GM19397 (cell line): Measurements from ENCODE around the gene AUTS2.
A peak's percentile ranks its signal among the peaks of the same experiment; 100 is the strongest.

Experiments
- ATAC-seq: cut with Tn5 transposase; IDR thresholded peaks from one replicate; pipeline ENCODE4 v1.9.1; 2021; ENCODE audit warnings: mild to moderate bottlenecking, moderate library complexity; ENCODE audit not compliant: unreplicated experiment

Gene AUTS2

GRCh38 chr7:69682518-69682917 lies 84.2 kb downstream of the AUTS2 start:
- no peak for ATAC-seq

- ATAC-seq = no peak
Observed at GRCh38 chr7:69683002-69683401, 84.7 kb downstream of the AUTS2 start.

GRCh38 chr7:69684369-69685292 lies 86.4 kb downstream of the AUTS2 start:
- no peak for ATAC-seq

GRCh38 chr7:69685293-69685631 lies 87.0 kb downstream of the AUTS2 start:
- ATAC-seq = no peak

GRCh38 chr7:69686366-69686765 lies 88.1 kb downstream of the AUTS2 start:
- ATAC-seq = no peak

GRCh38 chr7:69687739-69688433 lies 89.6 kb downstream of the AUTS2 start:
- no peak for ATAC-seq

- no peak for ATAC-seq
Observed at GRCh38 chr7:69690329-69690728, 92.1 kb downstream of the AUTS2 start.

- ATAC-seq = no peak
Observed at GRCh38 chr7:69691327-69691726, 93.1 kb downstream of the AUTS2 start.

- ATAC-seq = no peak
Observed at GRCh38 chr7:69691734-69692133, 93.5 kb downstream of the AUTS2 start.

- no peak for ATAC-seq
Observed at GRCh38 chr7:69692611-69693010, 94.3 kb downstream of the AUTS2 start.

- ATAC-seq = no peak
Observed at GRCh38 chr7:69693042-69693441, 94.8 kb downstream of the AUTS2 start.

- peak; percentile 89 for ATAC-seq
Observed at GRCh38 chr7:69696054-69696591, 97.8 kb downstream of the AUTS2 start.

GRCh38 chr7:69696686-69697685 lies 98.7 kb downstream of the AUTS2 start:
- no peak for ATAC-seq

GRCh38 chr7:69698109-69698825 lies 100.0 kb downstream of the AUTS2 start:
- no peak for ATAC-seq

- ATAC-seq = no peak
Observed at GRCh38 chr7:69699931-69700330, 101.7 kb downstream of the AUTS2 start.

- no peak for ATAC-seq
Observed at GRCh38 chr7:69700331-69700730, 102.1 kb downstream of the AUTS2 start.

GRCh38 chr7:69701288-69701687 lies 103.0 kb downstream of the AUTS2 start:
- no peak for ATAC-seq

- no peak for ATAC-seq
Observed at GRCh38 chr7:69702357-69702756, 104.1 kb downstream of the AUTS2 start.

- ATAC-seq = no peak
Observed at GRCh38 chr7:69703099-69703498, 104.8 kb downstream of the AUTS2 start.

GRCh38 chr7:69706070-69706469 lies 107.8 kb downstream of the AUTS2 start:
- ATAC-seq = no peak
